ENCODE results near the gene GPR137B.

GPR137B gene

GRCh38 chr1:236099355-236099974 is 42.9 kb upstream of the GPR137B start:
- TF ChIP-seq CTCF (IDR thresholded peaks at IDR 0.05; ENCODE audit: insufficient read depth, low read length, poor library complexity, severe bottlenecking): no peak
- no peak overlapping the region for H3K4me3 ChIP-seq (replicated peaks; ENCODE audit: low read depth, low read length)
- no peaks in the 10 kb centered on the region for H3K27me3 ChIP-seq (replicated peaks; ENCODE audit: control insufficient read depth, insufficient read depth, low read length)
- no peak for DNase-seq (ENCODE audit: extremely low read depth, insufficient read length)
- H3K36me3 ChIP-seq (ENCODE audit: control insufficient read depth, insufficient read depth, low read length): no peaks in the 10 kb centered on the region

GRCh38 chr1:236100799-236101198 is 41.5 kb upstream of the GPR137B start:
- TF ChIP-seq CTCF (IDR thresholded peaks at IDR 0.05; ENCODE audit: insufficient read depth, low read length, poor library complexity, severe bottlenecking): no peak
- H3K27me3 ChIP-seq (replicated peaks; ENCODE audit: control insufficient read depth, insufficient read depth, low read length): no peaks in the 10 kb centered on the region
- no peak overlapping the region for H3K4me3 ChIP-seq (replicated peaks; ENCODE audit: low read depth, low read length)
- no peak for DNase-seq (ENCODE audit: extremely low read depth, insufficient read length)
- H3K36me3 ChIP-seq (ENCODE audit: control insufficient read depth, insufficient read depth, low read length): no peaks in the 10 kb centered on the region

DNA sequence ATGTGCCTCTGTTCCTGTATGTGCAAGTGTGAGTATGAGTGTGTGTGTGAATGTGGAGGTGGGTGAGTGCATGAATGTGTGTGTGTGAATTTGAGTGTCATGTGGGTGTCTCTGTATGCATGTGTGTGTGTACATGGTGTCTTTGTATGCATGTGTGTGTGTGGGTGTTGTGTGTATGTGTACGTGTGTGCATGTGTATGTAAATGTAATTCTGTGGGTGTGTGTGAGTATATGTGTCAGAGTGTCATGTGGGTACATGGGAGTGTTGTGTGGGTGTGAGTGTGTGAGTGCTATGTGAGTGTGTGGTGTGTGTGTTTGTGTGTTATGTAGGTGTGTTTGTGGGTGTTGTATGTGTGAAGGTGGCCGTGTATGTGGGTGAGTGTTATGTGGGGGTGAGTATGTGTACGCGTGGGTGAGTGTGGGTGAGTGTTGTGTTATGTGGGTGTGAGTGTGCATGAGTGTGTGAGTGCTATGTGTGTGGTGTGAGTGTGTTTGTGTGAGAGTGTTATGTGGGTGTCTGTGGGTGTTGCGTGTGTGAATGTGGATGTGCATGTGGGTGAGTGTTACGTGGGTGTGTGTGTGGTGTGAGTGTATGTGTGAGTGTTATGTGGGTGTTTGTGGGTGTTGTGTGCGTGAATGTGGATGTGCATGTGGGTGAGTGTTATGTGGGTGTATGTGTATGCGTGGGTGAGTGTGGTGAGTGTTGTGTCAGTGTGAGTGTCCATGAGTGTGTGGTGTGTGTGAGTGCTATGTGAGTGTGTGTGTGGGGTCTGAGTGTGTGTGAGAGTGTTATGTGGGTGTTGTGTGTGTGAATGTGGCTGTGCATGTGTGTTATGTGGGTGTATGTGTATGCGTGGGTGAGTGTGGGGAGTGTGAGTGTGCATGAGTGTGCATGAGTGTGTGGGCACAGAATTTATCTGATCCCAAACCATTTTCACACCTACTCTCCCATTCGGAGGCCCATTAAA is 40.8 kb upstream of the GPR137B start:
- no peaks in the 10 kb centered on the region for H3K36me3 ChIP-seq (ENCODE audit: control insufficient read depth, insufficient read depth, low read length)
- no peak overlapping the region for H3K4me3 ChIP-seq (replicated peaks; ENCODE audit: low read depth, low read length)

GRCh38 chr1:236102611-236103010 is 39.7 kb upstream of the GPR137B start:
- no peak for DNase-seq (ENCODE audit: extremely low read depth, insufficient read length)
- no peak for TF ChIP-seq CTCF (IDR thresholded peaks at IDR 0.05; ENCODE audit: insufficient read depth, low read length, poor library complexity, severe bottlenecking)

More for the DNA sequence above, 40.8 kb upstream of the GPR137B start:
- no peaks in the 10 kb centered on the region for H3K27me3 ChIP-seq (replicated peaks; ENCODE audit: control insufficient read depth, insufficient read depth, low read length)
- no peak for TF ChIP-seq CTCF (IDR thresholded peaks at IDR 0.05; ENCODE audit: insufficient read depth, low read length, poor library complexity, severe bottlenecking)
- DNase-seq (ENCODE audit: extremely low read depth, insufficient read length): no peak

DNA sequence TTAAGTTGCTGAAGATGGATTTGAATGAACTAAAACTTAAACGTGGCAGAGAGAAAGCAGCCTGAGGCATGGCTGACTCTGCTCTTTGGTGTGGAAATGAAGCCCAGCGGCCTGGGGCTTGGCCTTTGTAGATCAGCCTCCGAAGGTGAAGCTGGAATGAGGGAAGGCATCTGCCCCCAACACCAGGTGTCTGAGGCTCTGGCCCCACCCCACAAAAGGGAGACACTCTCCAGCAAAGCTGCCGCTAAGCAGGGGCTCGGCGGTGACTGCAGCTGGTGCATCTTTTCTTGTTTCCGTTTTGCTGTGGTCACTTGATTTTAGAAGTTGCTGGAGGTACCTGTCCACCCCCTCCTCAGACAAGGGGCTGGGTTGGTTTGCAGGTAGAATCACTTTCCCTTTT is 39.3 kb upstream of the GPR137B start:
- DNase-seq (ENCODE audit: extremely low read depth, insufficient read length): no peak
- Histone ChIP-seq H3K4me3 (replicated peaks; ENCODE audit: low read depth, low read length) (no peak overlapping the region), H3K27me3 (replicated peaks; ENCODE audit: control insufficient read depth, insufficient read depth, low read length) (no peaks in the 10 kb centered on the region), H3K36me3 (ENCODE audit: control insufficient read depth, insufficient read depth, low read length) (no peaks in the 10 kb centered on the region)
- no peak for TF ChIP-seq CTCF (IDR thresholded peaks at IDR 0.05; ENCODE audit: insufficient read depth, low read length, poor library complexity, severe bottlenecking)

More at GRCh38 chr1:236102611-236103010, 39.7 kb upstream of the GPR137B start:
- H3K36me3 ChIP-seq (ENCODE audit: control insufficient read depth, insufficient read depth, low read length): no peaks in the 10 kb centered on the region
- H3K27me3 ChIP-seq (replicated peaks; ENCODE audit: control insufficient read depth, insufficient read depth, low read length): no peaks in the 10 kb centered on the region
- no peak overlapping the region for H3K4me3 ChIP-seq (replicated peaks; ENCODE audit: low read depth, low read length)
